ENCODE data around the gene SEPTIN12. TPM values are rescaled to one million over a fixed set of nuclear protein-coding genes. Genes with fewer than 3 reads are reported as not detected.
A peak's percentile ranks its signal among the peaks of the same experiment; 100 is the strongest.

SEPTIN12 gene
- total and polyA plus RNA-seq, 2 of the 4 experiments (the other 2 are of a cell fraction) = not detected

- ATAC-seq (ENCODE audit: low read depth) (peak; percentile 94), DNase-seq (peak; percentile 92)
- Histone ChIP-seq H2AK5ac (ENCODE audit: low read depth, low read length) (peak overlapping the region; percentile 44), H3K9ac (ENCODE audit: low read depth, low read length) (peak overlapping the region; percentile 81), H3K27ac (ENCODE audit: insufficient read depth, low read length) (peak overlapping the region; percentile 78), H3K9me1 (ENCODE audit: insufficient read depth, low read length) (peaks cover 6% of the 10 kb centered on the region), H4K20me1 (ENCODE audit: insufficient read depth, low read length) (no peaks in the 10 kb centered on the region), H4K91ac (ENCODE audit: insufficient read depth, low read depth, low read length) (peak overlapping the region; percentile 80), H2AFZ (replicated peaks; ENCODE audit: low read length, poor library complexity) (peak overlapping the region; percentile 94), H2BK120ac (ENCODE audit: low read depth, low read length) (0 out of 2 replicates have a peak overlapping the region, but pooled peaks have one; percentile 44), H3K79me1 (ENCODE audit: low read depth in 1 of 2, low read length in 2 of 2) (peaks cover 18 to 29% of the 10 kb centered on the region in 2 experiments; a peak in 3 of 4 replicates), H3K18ac (ENCODE audit: low read depth, low read length) (peak overlapping the region; percentile 69), H4K8ac (ENCODE audit: low read depth in 2 of 2, low read length in 2 of 2) (peak overlapping the region; percentile 98 to 99), H3K4me3 (ENCODE audit: insufficient read depth, low read depth, low read length) (peak overlapping the region; percentile 60), H2BK15ac (ENCODE audit: low read depth, low read length) (peak overlapping the region; percentile 55; the same call in 1 of the 3 replicates), H3K4ac (ENCODE audit: low read depth, low read length) (peak overlapping the region; percentile 92), H3K27me3 (ENCODE audit: control insufficient read depth, insufficient read depth, low read length) (no peaks in the 10 kb centered on the region), H4K5ac (ENCODE audit: low read depth, low read length) (peak overlapping the region; percentile 90), H3K23ac (ENCODE audit: low read depth, low read length) (peak overlapping the region; percentile 82; the same call in 1 of the 2 replicates), H3K9me3 (ENCODE audit: control insufficient read depth, insufficient read depth, low read length) (no peaks in the 10 kb centered on the region), H3K4me1 (ENCODE audit: control insufficient read depth, insufficient read depth, low read length) (peaks cover 7% of the 10 kb centered on the region), H2AK9ac (replicated peaks; ENCODE audit: low read depth, low read length, poor library complexity) (peak overlapping the region; percentile 83), H3K56ac (ENCODE audit: extremely low read depth, insufficient read depth, low read length) (peak overlapping the region; percentile 82), H3K14ac (replicated peaks; ENCODE audit: low read depth, low read length) (peak overlapping the region; percentile 98), H3K4me2 (ENCODE audit: low read depth, low read length) (peak overlapping the region; percentile 91), H3K36me3 (ENCODE audit: control insufficient read depth, insufficient read depth, low read length) (peaks cover 10% of the 10 kb centered on the region; the same call in 1 of the 2 replicates), H2BK20ac (ENCODE audit: low read depth, low read length) (no peak overlapping the region), H2BK5ac (ENCODE audit: low read depth, low read length, poor library complexity, severe bottlenecking) (peak overlapping the region; percentile 74)
- BruUV-seq (replicated peaks) = no TSS peak
- ChIA-PET POLR2A (ENCODE audit: unreplicated experiment) (interaction anchor here (0.5 kb wide), 1 partner anchor 153 kb away, joined by 3 read pairs; no protein-coding TSS in a partner anchor), CTCF (interaction anchor here (0.6 kb wide), 1 partner anchor 65 kb away, joined by 4 read pairs; no protein-coding TSS in a partner anchor)
- WGBS, 2 experiments (ENCODE audit: extremely low coverage in 2 of 2, insufficient read length in 1 of 2) = 5% methylated on average over 31 of the region's 48 CpGs; no CpG with 5 or more reads in 1 of the 2 experiments
- intact Hi-C loops (cut with micrococcal nuclease) (loop anchor here (2.0 to 5.0 kb wide), 3 partner anchors 34 to 188 kb away; partner anchors contain the start of gene ROGDI), dilution Hi-C loops (cut with HindIII; ENCODE audit: low sequenced_read_pairs, unreplicated experiment) (no loop called here), in situ Hi-C loops (cut with MboI; ENCODE audit: low sequenced_read_pairs) (loop anchor here (10.0 kb wide), 1 partner anchor 186 kb away; the partner anchor contains the start of gene SEC14L5)
- TF ChIP-seq ELK1 (IDR thresholded peaks at IDR 0.05; ENCODE audit: borderline replicate concordance, low read depth, low read length) (no peak), NFE2L2 (IDR thresholded peaks at IDR 0.05; ENCODE audit: low read depth, low read length) (no peak), FOS (IDR thresholded peaks at IDR 0.05; ENCODE audit: low read depth, low read length) (no peak), MAFK (IDR thresholded peaks at IDR 0.05; ENCODE audit: low read depth, low read length) (no peak), RCOR1 (IDR thresholded peaks at IDR 0.05; ENCODE audit: insufficient replicate concordance, low read length) (peak; percentile 86), CHD1 (IDR thresholded peaks at IDR 0.05; ENCODE audit: low read depth, low read length) (no peak), RFX5 (IDR thresholded peaks at IDR 0.05; ENCODE audit: low read depth, low read length) (no peak), POLR2A (IDR thresholded peaks at IDR 0.05; ENCODE audit: low read depth, low read length) (no peak), RAD21 (IDR thresholded peaks at IDR 0.05; ENCODE audit: low read length) (no peak), MXI1 (IDR thresholded peaks at IDR 0.05; ENCODE audit: borderline replicate concordance, low read depth, low read length) (no peak), SMC3 (IDR thresholded peaks at IDR 0.05; ENCODE audit: low read depth, low read length) (no peak), BHLHE40 (IDR thresholded peaks at IDR 0.05; ENCODE audit: low read depth, low read length) (no peak), USF2 (IDR thresholded peaks at IDR 0.05; ENCODE audit: low read depth, low read length) (0 out of 2 replicates have a peak, but pooled peaks have one; percentile 6), MAZ (IDR thresholded peaks at IDR 0.05; ENCODE audit: borderline replicate concordance, low read depth, low read length) (peak; percentile 66; the same call in 1 of the 2 replicates)
These were observed 19.4 kb downstream of the SEPTIN12 start for GRCh38 chr16:4768549-4769305.

Data from IMR-90 (cell line).